GM12874 (cell line): ENCODE measurements around the gene LILRB5.

Experiments
- TF ChIP-seq, protein P1 (sequence below): IDR thresholded peaks from 2 replicates; pipeline ENCODE4 v1.5.1; 2011; ENCODE audit warnings: low read depth, mild to moderate bottlenecking, control low read depth, low read length, moderate library complexity; ENCODE audit not compliant: insufficient read depth

Gene LILRB5

DNA sequence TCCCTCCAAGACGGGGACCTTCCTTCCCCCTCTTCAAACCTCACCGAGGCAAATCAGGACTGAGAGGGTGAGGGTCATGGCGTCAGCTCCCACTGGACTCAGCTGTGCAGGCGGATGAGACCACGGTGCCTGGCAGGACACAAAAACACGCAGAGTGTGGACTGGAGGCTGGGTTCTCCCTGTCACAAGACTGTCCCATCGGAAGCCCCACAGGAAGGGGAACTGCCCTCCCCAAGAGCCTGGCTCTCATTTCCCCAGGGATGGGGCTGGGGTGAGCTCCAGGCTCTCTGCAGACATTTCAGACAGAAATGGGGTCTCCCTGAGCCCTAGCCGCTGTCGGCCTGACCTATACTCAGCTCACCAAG is at the start of gene LILRB5:
LILRB5 (minus strand) TSS at position 158 of the 365 bp plus-strand sequence; CDS start at position 78, 80 bp downstream.
- TF ChIP-seq, protein P1, sequence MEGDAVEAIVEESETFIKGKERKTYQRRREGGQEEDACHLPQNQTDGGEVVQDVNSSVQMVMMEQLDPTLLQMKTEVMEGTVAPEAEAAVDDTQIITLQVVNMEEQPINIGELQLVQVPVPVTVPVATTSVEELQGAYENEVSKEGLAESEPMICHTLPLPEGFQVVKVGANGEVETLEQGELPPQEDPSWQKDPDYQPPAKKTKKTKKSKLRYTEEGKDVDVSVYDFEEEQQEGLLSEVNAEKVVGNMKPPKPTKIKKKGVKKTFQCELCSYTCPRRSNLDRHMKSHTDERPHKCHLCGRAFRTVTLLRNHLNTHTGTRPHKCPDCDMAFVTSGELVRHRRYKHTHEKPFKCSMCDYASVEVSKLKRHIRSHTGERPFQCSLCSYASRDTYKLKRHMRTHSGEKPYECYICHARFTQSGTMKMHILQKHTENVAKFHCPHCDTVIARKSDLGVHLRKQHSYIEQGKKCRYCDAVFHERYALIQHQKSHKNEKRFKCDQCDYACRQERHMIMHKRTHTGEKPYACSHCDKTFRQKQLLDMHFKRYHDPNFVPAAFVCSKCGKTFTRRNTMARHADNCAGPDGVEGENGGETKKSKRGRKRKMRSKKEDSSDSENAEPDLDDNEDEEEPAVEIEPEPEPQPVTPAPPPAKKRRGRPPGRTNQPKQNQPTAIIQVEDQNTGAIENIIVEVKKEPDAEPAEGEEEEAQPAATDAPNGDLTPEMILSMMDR, result no peak

DNA sequence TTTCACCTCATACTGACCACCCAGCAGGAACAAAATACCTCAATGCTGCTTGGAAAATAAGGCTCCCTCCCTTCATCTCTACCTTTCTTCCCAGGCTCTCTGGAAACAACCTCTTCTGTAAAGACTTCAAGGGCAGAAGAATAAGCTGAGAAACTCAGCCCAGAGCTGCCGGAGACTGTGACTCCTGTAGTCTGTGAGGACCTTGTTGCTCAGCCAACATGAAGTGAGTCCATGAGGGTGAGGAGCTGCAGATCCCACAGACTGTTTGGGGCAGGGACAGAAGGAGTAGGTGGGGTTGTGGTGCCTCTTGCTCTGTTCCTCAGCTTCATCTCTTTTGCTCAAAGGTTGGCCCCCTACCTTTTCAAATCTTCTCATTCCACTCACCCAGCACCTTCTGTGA is 48.1 kb upstream of the LILRB5 start:
- TF ChIP-seq, protein P1, result no peak

DNA sequence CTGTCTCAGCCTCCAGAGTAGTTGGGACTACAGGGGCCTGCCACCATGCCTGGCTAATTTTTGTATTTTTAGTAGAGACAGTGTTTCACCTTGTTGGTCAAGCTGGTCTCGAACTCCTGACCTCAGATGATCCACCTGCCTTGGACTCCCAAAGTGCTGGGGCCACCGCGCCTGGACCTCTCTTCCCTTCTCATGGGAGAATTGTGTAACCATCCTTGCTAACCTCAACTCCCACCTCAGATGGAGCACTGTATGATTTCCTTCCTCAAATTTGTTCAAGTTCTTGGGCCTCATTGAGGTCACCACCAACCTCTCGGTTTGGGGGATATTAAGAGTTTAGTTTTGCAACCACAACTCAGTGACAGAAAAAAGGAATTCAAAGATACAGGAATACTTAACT is 45.2 kb upstream of the LILRB5 start:
- TF ChIP-seq, protein P1, result no peak

DNA sequence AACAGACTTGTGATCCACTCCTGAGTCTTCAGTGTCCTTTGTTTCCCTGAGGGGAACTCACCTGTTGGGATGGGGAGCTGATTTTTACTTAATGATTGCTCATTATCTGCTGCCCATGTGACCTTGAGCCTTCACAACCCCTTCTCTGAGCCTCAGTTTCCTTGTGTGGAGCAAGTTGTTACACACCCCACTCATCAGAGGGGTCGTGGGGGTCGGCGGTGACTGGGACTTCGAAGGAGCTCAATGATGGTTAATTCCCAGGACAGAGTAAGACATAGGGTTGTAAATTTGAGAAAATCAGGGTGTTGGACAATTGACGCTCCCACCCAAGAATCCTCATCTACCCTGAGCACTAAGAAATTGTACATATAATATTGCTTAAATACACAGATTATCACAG is 42.4 kb upstream of the LILRB5 start:
- TF ChIP-seq, protein P1, result no peak

DNA sequence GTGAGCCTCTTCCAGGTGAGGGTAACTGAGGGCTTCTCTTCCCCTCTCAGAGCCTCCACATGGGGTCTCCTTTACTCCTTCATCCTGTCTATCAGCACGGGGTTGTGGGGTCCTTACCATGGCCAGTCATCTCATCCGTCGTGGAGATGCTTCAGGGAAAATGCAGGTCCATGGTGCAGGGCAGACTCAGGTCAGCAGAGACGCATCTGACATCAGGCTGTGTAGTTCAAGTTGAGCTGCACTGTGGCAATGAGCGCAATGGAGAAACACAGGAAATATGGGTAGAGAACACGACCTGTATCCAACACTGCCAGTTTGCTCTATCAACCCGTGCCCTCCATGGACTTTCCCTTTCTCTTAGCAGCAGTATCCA is 42.0 kb upstream of the LILRB5 start:
- TF ChIP-seq, protein P1, result no peak

DNA sequence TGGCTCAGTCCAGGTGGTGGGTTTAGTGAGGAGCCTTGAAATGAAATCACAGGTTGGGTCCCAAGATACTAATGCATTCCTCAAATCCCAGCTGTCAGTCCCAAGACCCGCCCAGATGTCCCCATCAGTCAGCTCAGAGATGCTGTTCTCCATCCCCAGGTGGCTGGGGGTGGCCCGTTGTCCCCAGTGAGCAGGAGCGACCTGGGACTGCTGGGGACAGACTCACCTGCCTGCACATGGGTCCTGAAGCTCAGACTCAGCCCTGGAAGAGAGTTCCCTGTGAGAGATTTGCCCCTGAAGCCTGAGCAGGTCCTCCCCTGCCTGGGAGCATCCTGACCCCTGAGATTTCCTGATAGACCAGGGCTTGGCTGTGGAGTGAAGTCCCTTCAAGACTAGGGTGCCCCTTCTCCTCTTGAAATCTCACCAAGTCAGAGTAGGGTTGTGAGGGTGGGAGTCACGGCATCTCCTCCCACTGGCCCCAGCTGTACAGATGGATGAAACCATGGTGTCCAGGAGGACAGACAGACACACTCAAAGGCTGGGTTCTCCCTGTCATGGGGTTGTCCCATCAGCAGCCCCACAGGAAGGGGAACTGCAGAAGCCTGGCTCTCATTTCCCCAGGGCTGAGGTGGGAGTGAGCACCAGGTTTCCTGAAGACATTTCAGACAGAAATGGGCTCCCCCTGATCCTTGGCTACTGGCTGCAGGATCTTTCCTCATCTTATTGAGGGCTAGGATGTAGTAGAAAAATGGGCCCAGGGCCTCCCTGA is 41.5 kb upstream of the LILRB5 start:
- TF ChIP-seq, protein P1, result no peak

DNA sequence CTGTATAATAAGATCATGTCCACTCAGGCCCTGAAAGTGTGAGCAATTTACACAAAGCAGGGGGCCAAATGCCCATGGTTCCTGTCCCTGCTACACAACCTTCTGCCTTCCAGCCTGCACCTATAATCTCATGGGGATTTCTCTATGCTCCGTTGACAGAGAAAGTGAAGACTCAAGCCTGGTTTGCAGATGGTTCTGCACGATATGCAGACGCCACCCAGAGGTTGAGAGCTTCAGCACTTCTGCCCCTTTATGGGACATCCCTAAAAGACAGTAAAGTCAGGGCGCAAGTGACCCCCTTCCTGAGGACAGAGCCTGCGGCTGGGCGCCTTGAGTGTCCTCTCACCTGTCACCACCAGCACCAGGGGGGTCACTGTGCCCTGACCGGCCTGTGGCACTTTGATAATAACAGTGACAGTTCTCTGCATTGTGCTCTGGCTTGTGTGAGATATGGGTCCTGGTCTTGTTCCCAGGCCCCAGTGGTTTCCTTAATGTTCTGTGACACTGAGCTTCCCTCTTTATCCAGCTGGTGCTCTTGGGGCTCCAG is 40.8 kb upstream of the LILRB5 start:
- TF ChIP-seq, protein P1, result 0 out of 2 replicates have a peak, but pooled peaks have one; percentile 36
